ENCODE data around the gene FXYD5.
"Not testable (repeated sequence)": the region's sequence is repeated elsewhere in the genome, so short reads cannot be mapped to it uniquely, and the experiment has no call there.

Gene FXYD5

GRCh38 chr19:35136977-35137702 is 17.4 kb upstream of the FXYD5 start:
- DNase-seq (ENCODE audit: low read depth in 1 of 2, low spot score in 1 of 2): no peak

GRCh38 chr19:35138305-35138892 is 16.1 kb upstream of the FXYD5 start, which contains the start of gene FXYD1:
Gene FXYD1, plus strand, starts transcription at chr19:35138824. Its CDS starts 1,256 bp downstream, at chr19:35140080.
- no peak for DNase-seq (ENCODE audit: low read depth in 1 of 2, low spot score in 1 of 2)

GRCh38 chr19:35140207-35140961 is 14.2 kb upstream of the FXYD5 start:
- no peak for DNase-seq (ENCODE audit: low read depth in 1 of 2, low spot score in 1 of 2)

- peak; percentile 95 to 98 for DNase-seq (ENCODE audit: low read depth in 1 of 2, low spot score in 1 of 2)
Observed at GRCh38 chr19:35140962-35141836, 13.3 kb upstream of the FXYD5 start.

- DNase-seq (ENCODE audit: low read depth in 1 of 2, low spot score in 1 of 2): no peak
Observed at GRCh38 chr19:35141837-35142605, 12.5 kb upstream of the FXYD5 start.

DNA sequence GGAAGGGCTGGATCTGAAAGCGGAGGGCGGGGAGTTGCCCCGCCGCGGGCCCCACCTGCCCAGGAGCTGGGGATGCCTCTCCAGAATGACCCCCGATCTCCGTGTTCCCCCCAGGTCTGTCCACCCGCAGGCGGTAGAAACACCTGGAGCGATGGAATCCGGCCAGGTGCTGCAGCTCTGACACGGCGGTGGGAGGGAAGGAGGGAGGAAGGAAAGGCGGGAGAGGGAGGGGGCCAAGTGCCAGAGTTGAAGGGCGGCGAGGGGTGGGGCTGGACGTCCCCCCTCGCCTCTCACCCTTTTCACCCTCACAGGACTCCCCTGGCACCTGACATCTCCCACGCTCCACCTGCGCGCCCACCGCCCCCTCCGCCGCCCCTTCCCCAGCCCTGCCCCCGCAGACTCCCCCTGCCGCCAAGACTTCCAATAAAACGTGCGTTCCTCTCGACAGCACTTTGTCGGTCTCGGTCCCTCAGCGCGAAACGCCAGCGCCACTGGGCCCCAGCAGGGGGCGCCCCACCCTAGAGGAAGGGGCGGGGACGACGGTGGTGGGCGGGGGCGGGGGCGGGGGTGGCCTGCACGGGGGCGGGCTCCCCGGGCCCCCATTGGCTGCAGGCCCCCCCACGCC is 11.8 kb upstream of the FXYD5 start:
- peak; percentile 56 to 63 for DNase-seq (ENCODE audit: low read depth in 1 of 2, low spot score in 1 of 2)

- DNase-seq (ENCODE audit: low read depth in 1 of 2, low spot score in 1 of 2): no peak
Observed at GRCh38 chr19:35143231-35143715, 11.3 kb upstream of the FXYD5 start, which contains the start of gene FXYD7. Gene FXYD7, plus strand, starts transcription at chr19:35143255. Its CDS starts 79 bp downstream, at chr19:35143334.

DNA sequence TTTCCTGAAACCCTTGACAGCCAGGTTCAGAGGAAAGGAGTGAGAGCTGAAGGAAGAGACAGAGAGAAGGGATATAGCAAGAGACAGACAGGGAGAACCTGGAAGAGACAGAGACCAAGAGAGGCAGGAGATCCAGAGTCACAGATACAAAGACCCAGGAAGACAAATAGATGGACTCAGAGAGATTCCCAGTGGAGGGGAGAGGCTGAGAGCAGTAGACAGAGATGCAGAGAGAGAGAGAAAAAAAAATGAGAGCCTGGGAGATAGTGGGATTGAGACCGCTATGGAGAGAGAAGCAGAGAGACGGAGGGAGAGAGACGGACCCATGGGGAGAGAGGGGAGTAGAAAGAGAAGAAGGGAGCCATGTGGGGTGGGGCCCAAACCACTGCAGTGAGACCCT is 10.7 kb upstream of the FXYD5 start:
- no peak for DNase-seq (ENCODE audit: low read depth in 1 of 2, low spot score in 1 of 2)

GRCh38 chr19:35144259-35144599 is 10.3 kb upstream of the FXYD5 start:
- DNase-seq (ENCODE audit: low read depth in 1 of 2, low spot score in 1 of 2): no peak

GRCh38 chr19:35144600-35145436 is 9.7 kb upstream of the FXYD5 start:
- DNase-seq (ENCODE audit: low read depth in 1 of 2, low spot score in 1 of 2): no peak

DNA sequence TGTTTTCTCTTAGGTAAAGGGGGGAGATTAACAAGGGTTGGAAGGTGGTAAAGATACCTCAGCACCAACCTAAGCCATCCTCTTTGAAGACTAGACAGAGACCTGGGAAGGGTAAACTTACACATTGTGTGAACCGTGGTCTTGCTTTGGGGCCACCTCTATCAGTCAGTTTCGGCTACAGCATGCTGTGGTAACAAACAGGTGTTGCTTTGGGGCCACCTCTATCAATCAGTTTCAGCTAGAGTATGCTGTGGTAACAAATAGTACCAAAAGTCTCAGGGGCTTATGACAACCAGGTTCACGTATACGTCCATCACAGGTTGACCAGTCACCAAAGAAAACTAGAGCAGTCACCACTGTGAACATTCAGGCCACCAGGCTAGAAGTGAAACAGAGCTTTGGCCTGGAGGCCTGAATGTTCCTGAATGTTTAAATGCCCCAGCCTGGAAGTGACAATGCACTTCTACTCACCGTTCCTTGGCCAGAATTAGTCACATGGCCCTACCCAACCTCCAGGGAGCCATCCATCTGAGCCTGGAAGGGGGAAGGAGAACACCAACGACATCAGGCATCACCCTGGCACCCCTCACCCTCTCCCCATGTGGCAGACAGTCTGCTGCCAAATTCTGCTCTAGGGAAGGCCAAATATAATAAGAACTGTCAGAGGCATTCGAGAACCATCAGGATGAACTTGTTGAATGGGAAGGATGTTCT is 7.6 kb upstream of the FXYD5 start:
- no peak for DNase-seq (ENCODE audit: low read depth in 1 of 2, low spot score in 1 of 2)

GRCh38 chr19:35149463-35149862 is 5.1 kb upstream of the FXYD5 start:
- DNase-seq (ENCODE audit: low read depth in 1 of 2, low spot score in 1 of 2): no peak

GRCh38 chr19:35150445-35150844 is 4.1 kb upstream of the FXYD5 start:
- no peak for DNase-seq (ENCODE audit: low read depth in 1 of 2, low spot score in 1 of 2)

- DNase-seq (ENCODE audit: low read depth in 1 of 2, low spot score in 1 of 2): no peak
Observed at GRCh38 chr19:35151273-35152065, 3.1 kb upstream of the FXYD5 start.

- DNase-seq (ENCODE audit: low read depth in 1 of 2, low spot score in 1 of 2): not testable (repeated sequence)
Observed at GRCh38 chr19:35153129-35153522, 1.4 kb upstream of the FXYD5 start.

DNA sequence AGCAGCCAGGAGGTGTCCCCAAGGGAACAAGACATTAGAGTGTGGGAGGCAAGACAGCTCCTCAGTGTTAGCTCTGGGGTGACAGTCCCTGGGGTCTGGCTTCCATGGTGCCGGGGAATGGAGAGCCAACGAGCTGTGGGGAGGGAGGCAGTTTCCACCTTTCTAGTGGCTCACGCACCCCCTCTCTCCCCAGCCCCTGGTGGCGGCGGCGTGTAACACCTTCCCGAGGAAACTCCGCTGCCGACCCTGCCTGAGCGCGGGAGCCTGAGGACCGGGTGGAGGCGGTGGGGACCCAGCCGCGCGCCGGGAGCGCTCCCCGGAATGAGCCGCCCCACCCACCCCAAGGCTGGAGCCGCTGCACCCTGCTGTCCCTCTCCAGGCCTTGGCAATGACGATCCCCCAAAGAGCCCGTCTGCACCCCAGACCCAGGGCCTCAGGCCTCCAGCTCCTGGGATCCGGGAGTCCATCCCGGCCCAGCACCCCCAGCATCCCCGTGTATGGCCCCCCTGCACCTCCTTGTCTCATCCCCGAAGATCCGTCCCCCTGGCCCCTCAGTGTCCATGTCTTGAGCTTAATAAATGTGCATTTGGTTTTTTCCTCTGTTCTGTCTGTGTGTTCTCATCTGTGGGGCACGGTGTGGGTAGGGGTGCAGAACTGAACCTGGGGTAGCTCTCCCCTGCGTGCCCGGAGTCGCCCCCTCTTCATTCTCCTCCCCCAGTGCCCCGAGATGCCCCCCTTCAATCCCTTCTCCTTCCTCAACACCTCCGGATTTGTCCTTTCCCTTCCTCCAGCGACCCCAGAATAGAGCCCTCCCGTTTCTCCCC is 622 bp upstream of the FXYD5 start:
- DNase-seq (ENCODE audit: low read depth in 1 of 2, low spot score in 1 of 2): peak; percentile 59 to 65

- DNase-seq (ENCODE audit: low read depth in 1 of 2, low spot score in 1 of 2): no peak
Observed at GRCh38 chr19:35155441-35155840, 906 bp downstream of the FXYD5 start.
